Skeletal muscle satellite cell (primary cell): Measurements from ENCODE around the gene SHTN1.

Experiments used
- H3K27me3 ChIP-seq: 2 replicates; pipeline ENCODE4 v1.7.0; 2013; ENCODE audit warnings: low read length; ENCODE audit not compliant: control insufficient read depth, insufficient read depth
- H3K36me3 ChIP-seq: 2 replicates; pipeline ENCODE4 v1.7.0; 2013; ENCODE audit warnings: mild to moderate bottlenecking, control low read depth, low read length; ENCODE audit not compliant: insufficient read depth
- H3K4me1 ChIP-seq: 2 replicates; pipeline ENCODE4 v1.7.0; 2013; ENCODE audit warnings: low read length; ENCODE audit not compliant: control insufficient read depth, insufficient read depth
- H3K4me2 ChIP-seq: 2 replicates; pipeline ENCODE4 v1.7.0; 2013; ENCODE audit warnings: mild to moderate bottlenecking, low read length
- H3K4me3 ChIP-seq: 2 replicates; pipeline ENCODE4 v1.7.0; 2013; ENCODE audit warnings: low read length
- H3K9ac ChIP-seq: 2 replicates; pipeline ENCODE4 v1.7.0; 2013; ENCODE audit warnings: mild to moderate bottlenecking, low read depth, low read length, moderate library complexity
- H3K9me3 ChIP-seq: replicated peaks from 2 replicates; pipeline ENCODE4 v1.7.0; 2013; ENCODE audit warnings: mild to moderate bottlenecking, control low read depth, low read length

The SHTN1 gene

DNA sequence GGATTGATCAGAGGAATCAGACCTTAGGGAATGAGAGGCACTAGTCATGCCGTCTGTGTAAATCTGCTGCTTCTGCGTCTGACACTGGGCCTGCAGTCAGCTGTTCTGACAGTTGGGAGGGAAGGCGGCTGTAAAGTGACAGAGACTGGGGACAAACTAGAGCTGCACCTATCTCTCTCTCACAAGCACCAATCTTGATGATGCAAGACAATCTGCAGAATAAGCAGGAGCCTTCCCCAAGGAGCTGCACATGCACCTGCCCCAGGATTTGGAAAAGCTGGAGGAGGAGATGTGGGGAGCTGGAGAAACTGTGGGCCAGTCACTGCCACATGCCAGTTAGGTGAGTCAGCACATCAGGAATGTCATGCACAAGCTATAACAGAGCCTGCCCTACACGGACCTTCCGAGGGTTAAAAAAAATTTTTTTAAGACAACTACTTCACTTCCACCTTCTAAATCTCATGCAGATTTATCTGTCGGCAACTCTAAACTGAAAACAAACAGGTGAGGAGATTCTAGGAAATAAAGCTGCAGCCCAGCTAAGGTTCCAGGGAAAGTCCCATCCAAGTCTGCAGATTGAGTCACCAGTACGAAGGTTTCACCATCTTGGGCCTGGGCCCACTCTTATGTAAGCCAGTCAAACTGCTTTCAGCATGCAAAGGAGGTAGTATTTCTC, 116.5 kb downstream of the SHTN1 start:
- Histone ChIP-seq H3K4me3 (peak overlapping the region; percentile 25), H3K4me2 (peak overlapping the region; percentile 59), H3K9ac (no peak overlapping the region), H3K27me3 (no peaks in the 10 kb centered on the region), H3K36me3 (no peaks in the 10 kb centered on the region), H3K9me3 (no peaks in the 10 kb centered on the region), H3K4me1 (peaks cover 33% of the 10 kb centered on the region)

DNA sequence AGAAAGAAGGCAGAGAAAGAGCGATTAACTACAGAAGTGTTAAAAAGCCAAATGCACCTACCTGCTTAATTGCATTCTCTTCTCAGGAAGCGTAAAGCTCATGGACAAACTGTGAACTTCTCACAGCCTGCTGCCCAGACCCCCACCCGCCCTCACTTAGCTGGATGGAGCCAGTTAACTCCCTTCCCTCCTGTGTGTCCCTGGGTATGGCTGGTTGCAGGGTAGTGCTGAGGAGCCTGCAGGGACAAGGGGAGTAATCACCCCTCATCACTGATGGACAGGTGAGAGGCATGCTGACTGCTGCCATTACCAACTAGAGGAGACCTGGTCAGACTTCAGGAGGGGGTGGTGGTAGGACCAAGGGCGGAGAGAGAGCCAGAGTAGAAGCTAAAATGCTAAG, 118.2 kb downstream of the SHTN1 start:
- Histone ChIP-seq H3K4me1 (peaks cover 29% of the 10 kb centered on the region), H3K36me3 (no peaks in the 10 kb centered on the region), H3K4me3 (no peak overlapping the region), H3K9me3 (no peaks in the 10 kb centered on the region), H3K9ac (no peak overlapping the region), H3K27me3 (no peaks in the 10 kb centered on the region), H3K4me2 (no peak overlapping the region)

DNA sequence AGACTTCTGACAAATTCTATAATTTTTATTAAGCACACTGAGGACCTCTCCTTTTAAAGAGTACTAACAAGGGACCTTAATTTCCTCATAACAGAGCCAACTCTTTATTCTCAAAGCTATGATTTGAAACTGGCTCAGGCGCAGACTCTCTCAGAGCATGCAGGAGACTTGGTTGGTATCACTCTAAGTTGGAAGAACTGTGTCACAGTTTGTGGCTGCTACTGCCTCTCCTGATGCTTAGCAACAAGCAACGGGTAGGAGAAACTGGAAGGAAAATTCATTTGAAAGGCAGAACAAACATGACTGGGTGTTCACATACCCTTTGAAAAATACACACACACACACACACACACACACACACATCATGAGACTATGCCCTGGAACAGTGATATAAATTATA, 122.3 kb downstream of the SHTN1 start:
- no peaks in the 10 kb centered on the region for H3K9me3 ChIP-seq
- H3K9ac ChIP-seq = no peak overlapping the region
- H3K4me1 ChIP-seq = peaks cover under 1% of the 10 kb centered on the region
- H3K36me3 ChIP-seq = no peaks in the 10 kb centered on the region
- no peak overlapping the region for H3K4me3 ChIP-seq
- H3K27me3 ChIP-seq = no peaks in the 10 kb centered on the region
- no peak overlapping the region for H3K4me2 ChIP-seq

DNA sequence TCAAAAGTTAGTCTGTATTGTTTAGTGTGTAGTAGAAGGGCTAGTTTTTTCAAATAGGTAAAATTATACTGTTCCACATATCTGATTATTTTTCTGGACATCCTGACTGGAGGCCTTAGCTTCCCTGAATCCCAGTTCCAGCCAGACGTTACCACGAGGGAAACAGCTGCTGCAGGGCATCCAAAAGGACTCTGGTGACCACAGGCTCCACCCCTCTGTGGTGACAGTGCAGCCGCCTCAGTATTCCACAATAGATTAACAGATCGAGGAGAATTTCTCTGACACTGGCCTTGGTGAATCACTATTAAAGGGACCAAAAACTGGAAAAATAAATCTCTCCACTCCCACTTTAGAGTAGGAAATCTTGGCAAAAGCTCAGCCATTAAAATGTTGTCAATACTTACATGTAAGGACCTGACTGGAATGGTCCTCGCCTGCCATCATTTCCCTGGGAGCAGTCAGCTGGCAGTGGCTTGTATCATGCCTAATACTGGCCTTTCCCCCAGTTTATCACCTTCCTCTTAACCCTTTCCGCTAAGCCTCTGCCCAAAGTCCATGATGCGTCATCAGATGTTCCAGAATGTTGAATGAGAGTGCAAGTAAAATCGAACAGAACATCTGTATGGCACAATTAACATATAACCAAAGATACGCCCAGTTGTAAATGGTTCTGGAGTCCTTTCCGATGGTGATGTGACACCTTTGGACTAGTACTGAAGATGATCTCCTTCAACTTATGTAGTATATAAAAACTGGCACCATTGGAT, 124.1 kb downstream of the SHTN1 start:
- no peaks in the 10 kb centered on the region for H3K4me1 ChIP-seq
- H3K4me2 ChIP-seq = no peak overlapping the region

DNA sequence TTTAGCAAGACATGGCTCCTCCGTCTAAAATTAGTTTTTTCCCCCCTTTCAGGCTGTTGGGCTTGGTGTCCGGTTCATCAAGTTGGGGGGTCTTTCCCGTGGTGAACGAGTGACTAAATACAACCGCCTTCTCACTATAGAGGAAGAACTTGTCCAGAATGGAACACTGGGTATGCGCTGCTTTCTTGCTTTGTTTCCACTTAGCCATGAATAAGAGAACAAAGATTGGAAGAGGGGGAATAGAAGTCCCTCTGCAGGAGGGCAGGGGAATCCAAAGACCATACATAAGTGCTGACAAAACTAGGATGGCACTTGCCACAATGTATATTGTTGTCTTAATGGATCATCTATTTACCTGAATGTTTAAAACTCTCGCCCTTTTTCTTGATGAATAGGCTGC, 125.2 kb downstream of the SHTN1 start:
- H3K4me3 ChIP-seq = no peak overlapping the region
- no peak overlapping the region for H3K4me2 ChIP-seq
- peaks cover 3% of the 10 kb centered on the region for H3K27me3 ChIP-seq

More for the DNA sequence above, 124.1 kb downstream of the SHTN1 start:
- Histone ChIP-seq H3K9me3 (no peaks in the 10 kb centered on the region), H3K4me3 (no peak overlapping the region), H3K36me3 (no peaks in the 10 kb centered on the region), H3K9ac (no peak overlapping the region), H3K27me3 (peaks cover 3% of the 10 kb centered on the region)

DNA sequence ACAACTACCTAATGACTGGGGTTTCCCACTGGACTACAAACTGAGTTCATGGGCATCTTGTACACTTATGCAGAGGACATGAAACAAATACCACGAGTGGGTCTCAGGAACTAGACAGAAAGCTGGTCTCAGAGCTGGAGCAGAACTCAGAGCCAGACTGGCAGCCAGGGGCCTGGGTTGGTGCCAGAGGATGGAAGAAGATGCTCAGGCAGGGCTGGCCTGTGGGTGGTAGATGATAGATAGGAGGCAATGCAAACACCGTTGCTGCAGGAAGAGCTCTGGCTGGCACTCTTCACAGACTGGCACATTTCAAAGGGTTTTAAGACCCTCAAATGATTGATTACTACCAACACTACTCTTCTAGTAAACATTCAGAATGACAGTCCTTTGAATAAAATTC, 126.9 kb downstream of the SHTN1 start:
- H3K9me3 ChIP-seq = no peaks in the 10 kb centered on the region
- no peaks in the 10 kb centered on the region for H3K36me3 ChIP-seq
- peaks cover 11% of the 10 kb centered on the region for H3K27me3 ChIP-seq
- no peak overlapping the region for H3K4me3 ChIP-seq
- no peak overlapping the region for H3K9ac ChIP-seq
- no peaks in the 10 kb centered on the region for H3K4me1 ChIP-seq
- no peak overlapping the region for H3K4me2 ChIP-seq

More for the DNA sequence above, 125.2 kb downstream of the SHTN1 start:
- Histone ChIP-seq H3K9ac (no peak overlapping the region), H3K9me3 (no peaks in the 10 kb centered on the region), H3K4me1 (no peaks in the 10 kb centered on the region), H3K36me3 (no peaks in the 10 kb centered on the region)

DNA sequence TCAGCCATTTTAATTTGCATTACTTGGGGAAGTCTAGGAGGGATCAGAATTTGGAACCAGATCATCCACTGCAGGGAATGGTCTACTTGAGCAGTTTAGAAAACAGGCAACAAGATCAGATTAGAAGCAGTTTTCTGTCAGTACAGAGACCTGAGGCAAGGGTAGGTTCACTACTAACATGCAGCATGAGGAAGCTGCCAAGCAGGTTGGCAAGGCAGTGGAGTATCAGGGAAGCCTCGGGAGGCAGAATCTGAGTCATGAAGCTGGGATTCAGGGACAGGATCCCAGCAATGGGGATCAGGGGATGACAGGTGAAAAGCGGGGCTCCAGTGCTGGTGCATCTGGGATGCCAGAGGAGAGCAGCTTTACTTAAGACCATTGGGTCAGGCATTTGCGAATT, 127.6 kb downstream of the SHTN1 start:
- no peaks in the 10 kb centered on the region for H3K36me3 ChIP-seq
- H3K9me3 ChIP-seq = no peaks in the 10 kb centered on the region
- no peak overlapping the region for H3K4me3 ChIP-seq
- no peak overlapping the region for H3K9ac ChIP-seq
- no peak overlapping the region for H3K4me2 ChIP-seq
- H3K4me1 ChIP-seq = no peaks in the 10 kb centered on the region
- peaks cover 12% of the 10 kb centered on the region for H3K27me3 ChIP-seq

DNA sequence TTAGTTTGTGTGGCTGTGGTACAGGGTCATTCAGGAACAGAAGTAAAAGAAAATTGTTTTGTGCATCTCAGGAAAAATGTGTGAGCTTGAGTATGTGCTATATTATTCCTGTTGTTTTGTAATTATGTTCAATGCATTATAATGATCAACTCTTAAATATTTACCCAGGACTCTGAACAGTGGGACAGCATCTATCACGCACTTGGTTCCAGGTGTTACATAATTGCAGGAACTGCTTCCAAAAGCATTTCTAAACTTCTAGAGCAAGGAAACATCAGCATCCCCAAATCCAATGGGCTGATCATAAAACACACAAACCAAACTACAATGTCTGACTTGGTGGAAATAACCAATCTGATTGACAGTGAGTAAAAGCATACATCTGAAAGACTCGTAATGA, 129.1 kb downstream of the SHTN1 start:
- Histone ChIP-seq H3K27me3 (peaks cover 12% of the 10 kb centered on the region), H3K36me3 (no peaks in the 10 kb centered on the region), H3K9ac (no peak overlapping the region), H3K4me3 (no peak overlapping the region), H3K4me2 (no peak overlapping the region), H3K4me1 (no peaks in the 10 kb centered on the region), H3K9me3 (no peaks in the 10 kb centered on the region)

DNA sequence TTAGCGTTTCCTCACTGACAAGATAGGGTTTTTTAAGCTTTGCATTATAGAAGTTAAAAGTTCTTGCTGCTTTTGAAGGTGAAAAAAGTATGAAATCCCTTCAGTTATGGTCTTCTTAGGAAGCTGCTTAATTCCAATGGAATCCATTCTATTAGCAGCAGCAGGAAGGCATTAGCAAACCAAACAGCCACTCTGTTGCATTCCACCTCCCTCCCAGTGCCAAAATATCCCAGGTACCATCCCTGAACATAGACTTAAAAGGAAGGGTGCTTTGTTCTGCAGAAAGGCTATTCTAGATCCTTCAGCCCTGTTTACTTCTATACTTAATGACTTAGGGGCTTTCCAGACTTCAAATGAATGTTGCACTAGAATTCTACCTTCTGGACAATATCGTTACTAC, 131.9 kb downstream of the SHTN1 start:
- Histone ChIP-seq H3K9ac (no peak overlapping the region), H3K27me3 (peaks cover 12% of the 10 kb centered on the region), H3K36me3 (no peaks in the 10 kb centered on the region), H3K4me3 (no peak overlapping the region), H3K4me2 (no peak overlapping the region), H3K4me1 (no peaks in the 10 kb centered on the region), H3K9me3 (no peaks in the 10 kb centered on the region)

DNA sequence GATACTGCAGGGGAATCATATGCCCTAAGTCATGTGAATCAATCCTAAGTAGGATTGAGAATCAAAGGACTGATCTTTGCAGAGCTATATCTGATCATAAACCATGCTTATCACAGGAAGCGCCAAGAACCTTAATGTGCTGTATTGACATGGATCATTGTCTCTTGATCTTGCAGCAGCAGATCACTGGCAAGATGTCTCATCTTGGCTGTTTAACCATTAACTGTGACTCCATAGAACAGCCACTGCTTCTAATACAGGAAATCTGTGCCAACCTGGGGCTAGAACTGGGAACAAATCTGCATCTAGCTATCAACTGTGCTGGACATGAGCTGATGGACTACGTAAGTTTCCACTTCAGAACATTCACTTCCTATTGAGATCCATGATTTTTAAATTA, 134.0 kb downstream of the SHTN1 start:
- Histone ChIP-seq H3K4me2 (no peak overlapping the region), H3K4me1 (no peaks in the 10 kb centered on the region), H3K9ac (no peak overlapping the region), H3K27me3 (peaks cover 9% of the 10 kb centered on the region), H3K4me3 (no peak overlapping the region), H3K9me3 (no peaks in the 10 kb centered on the region), H3K36me3 (no peaks in the 10 kb centered on the region)

DNA sequence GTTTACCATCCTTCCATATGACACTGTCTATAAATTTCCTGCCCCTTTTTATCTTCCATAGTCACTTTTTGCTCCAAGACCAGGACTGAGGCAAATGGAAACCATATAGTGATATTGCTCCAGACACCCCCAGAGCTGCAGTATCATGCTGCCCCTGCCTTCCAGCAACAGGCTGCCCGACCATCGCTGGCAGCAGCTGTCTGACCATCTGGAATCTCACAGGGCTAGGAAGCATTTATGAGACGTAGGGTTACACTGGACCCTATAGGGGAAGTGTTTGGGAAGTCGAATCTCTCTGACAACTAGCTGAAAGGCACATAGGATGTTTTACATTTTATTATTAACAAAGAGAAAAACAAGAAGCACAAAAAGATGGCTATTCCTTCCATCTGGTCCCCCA, 136.3 kb downstream of the SHTN1 start:
- H3K9me3 ChIP-seq = no peaks in the 10 kb centered on the region
- no peaks in the 10 kb centered on the region for H3K4me1 ChIP-seq
- H3K9ac ChIP-seq = no peak overlapping the region
- peaks cover 7% of the 10 kb centered on the region for H3K27me3 ChIP-seq
- no peaks in the 10 kb centered on the region for H3K36me3 ChIP-seq
- H3K4me2 ChIP-seq = no peak overlapping the region
- no peak overlapping the region for H3K4me3 ChIP-seq

DNA sequence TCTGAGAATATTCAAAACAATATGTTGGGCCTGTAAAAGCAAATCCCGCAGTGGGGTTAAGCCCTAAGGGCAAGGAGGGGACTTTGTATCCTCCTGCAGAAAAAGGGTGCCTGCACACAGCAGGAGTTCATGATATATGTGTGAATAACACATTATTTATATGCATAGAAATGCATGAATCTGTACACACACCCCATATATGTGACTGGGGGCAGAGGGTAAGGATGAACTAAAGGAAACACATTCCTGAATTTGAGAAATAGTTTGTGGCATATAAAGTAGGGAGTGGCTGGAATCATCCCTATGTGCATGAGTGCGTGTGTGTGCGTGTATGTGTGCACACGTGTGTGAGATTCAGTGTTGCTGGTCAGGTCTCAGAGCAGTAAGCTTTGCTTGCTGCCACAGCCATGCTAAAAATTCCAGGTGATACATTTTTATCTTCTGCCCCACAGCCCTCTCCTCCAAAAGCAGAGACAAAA, 136.8 kb downstream of the SHTN1 start:
- H3K9me3 ChIP-seq = no peaks in the 10 kb centered on the region
- H3K4me2 ChIP-seq = no peak overlapping the region
- peaks cover 2% of the 10 kb centered on the region for H3K27me3 ChIP-seq
- no peaks in the 10 kb centered on the region for H3K36me3 ChIP-seq
- H3K9ac ChIP-seq = no peak overlapping the region
- H3K4me1 ChIP-seq = no peaks in the 10 kb centered on the region
- H3K4me3 ChIP-seq = no peak overlapping the region
